ENCODE results near the gene SH3BGR. TPM values are rescaled to one million over a fixed set of nuclear protein-coding genes. Genes with fewer than 3 reads are reported as not detected.

The SH3BGR gene
- total and polyA plus RNA-seq, 2 donors (not counting 3 experiments of a cell fraction or from before 2014, with no cell fraction given) = 1.1 TPM; not detected in 1

GRCh38 chr21:39466584-39466983 is 14.8 kb downstream of the SH3BGR start:
- Histone ChIP-seq H3K4me2 (ENCODE audit: insufficient read depth, low read length) (no peak overlapping the region), H4K20me1 (replicated peaks; ENCODE audit: control insufficient read depth, extremely low read depth, insufficient read depth, low read length) (no peaks in the 10 kb centered on the region), H3K9me1 (replicated peaks; ENCODE audit: control insufficient read depth, extremely low read depth, insufficient read depth, low read length) (no peaks in the 10 kb centered on the region), H3K36me3 (ENCODE audit: control insufficient read depth in 2 of 2, extremely low read depth in 1 of 2, insufficient read depth in 2 of 2, low read length in 2 of 2) (no peaks in the 10 kb centered on the region), H3K4me3 (replicated peaks in 1 of 3; ENCODE audit: insufficient read depth in 1 of 3, low read depth in 1 of 3, low read length in 3 of 3) (no peak overlapping the region), H3K4me1 (ENCODE audit: control insufficient read depth, extremely low read depth, insufficient read depth, low read length) (no peaks in the 10 kb centered on the region), H3K27ac (ENCODE audit: insufficient read depth, low read depth, low read length) (no peak overlapping the region), H3K9me3 (replicated peaks; ENCODE audit: control insufficient read depth, insufficient read depth, low read length) (no peaks in the 10 kb centered on the region), H3K9ac (replicated peaks; ENCODE audit: extremely low read depth, insufficient read depth, low read length) (no peak overlapping the region), H3K79me2 (ENCODE audit: control insufficient read depth, insufficient read depth, low read length) (no peaks in the 10 kb centered on the region), H3K27me3 (ENCODE audit: control insufficient read depth in 2 of 2, insufficient read depth in 2 of 2, low read length in 2 of 2) (no peaks in the 10 kb centered on the region), H2AFZ (ENCODE audit: low read depth, low read length) (no peak overlapping the region)
- POLR2A ChIA-PET = no interaction called here
- no peak for TF ChIP-seq FOS (IDR thresholded peaks at IDR 0.05; ENCODE audit: borderline replicate concordance, insufficient read depth, low read length)
- TF ChIP-seq CTCF (IDR thresholded peaks at IDR 0.05; ENCODE audit: extremely low read depth in 1 of 2, insufficient read depth in 1 of 2, low read depth in 1 of 2, low read length in 2 of 2) = no peak
- no peak for TF ChIP-seq POLR2AphosphoS5 (IDR thresholded peaks at IDR 0.05; ENCODE audit: insufficient read depth, low read depth, low read length)
- TF ChIP-seq EZH2 (IDR thresholded peaks at IDR 0.05; ENCODE audit: borderline replicate concordance, low read depth, low read length, severe bottlenecking) = no peak
- no peak for TF ChIP-seq POLR2A (IDR thresholded peaks at IDR 0.05; ENCODE audit: low read depth, low read length)
- no peak for DNase-seq (ENCODE audit: low read depth, low spot score)
- intact Hi-C loops (cut with micrococcal nuclease) (no loop called here), dilution Hi-C loops (cut with MboI; ENCODE audit: extremely low pct_ligation_motif_present, low sequenced_read_pairs) (no loop called here)
- CTCF ChIA-PET = no interaction called here
- FAIRE-seq = no peak
- BruUV-seq (replicated peaks) = no TSS peak

- FAIRE-seq (no peak), DNase-seq (ENCODE audit: low read depth, low spot score) (no peak)
- Histone ChIP-seq H3K79me2 (ENCODE audit: control insufficient read depth, insufficient read depth, low read length) (no peaks in the 10 kb centered on the region), H3K9me1 (replicated peaks; ENCODE audit: control insufficient read depth, extremely low read depth, insufficient read depth, low read length) (no peaks in the 10 kb centered on the region), H4K20me1 (replicated peaks; ENCODE audit: control insufficient read depth, extremely low read depth, insufficient read depth, low read length) (no peaks in the 10 kb centered on the region), H3K27me3 (ENCODE audit: control insufficient read depth in 2 of 2, insufficient read depth in 2 of 2, low read length in 2 of 2) (no peaks in the 10 kb centered on the region), H3K36me3 (ENCODE audit: control insufficient read depth in 2 of 2, extremely low read depth in 1 of 2, insufficient read depth in 2 of 2, low read length in 2 of 2) (no peaks in the 10 kb centered on the region), H3K4me1 (ENCODE audit: control insufficient read depth, extremely low read depth, insufficient read depth, low read length) (no peaks in the 10 kb centered on the region), H3K27ac (ENCODE audit: insufficient read depth, low read depth, low read length) (no peak overlapping the region), H3K9me3 (replicated peaks; ENCODE audit: control insufficient read depth, insufficient read depth, low read length) (no peaks in the 10 kb centered on the region), H2AFZ (ENCODE audit: low read depth, low read length) (no peak overlapping the region), H3K4me2 (ENCODE audit: insufficient read depth, low read length) (no peak overlapping the region), H3K9ac (replicated peaks; ENCODE audit: extremely low read depth, insufficient read depth, low read length) (no peak overlapping the region), H3K4me3 (replicated peaks in 1 of 3; ENCODE audit: insufficient read depth in 1 of 3, low read depth in 1 of 3, low read length in 3 of 3) (no peak overlapping the region)
- CTCF ChIA-PET = no interaction called here
- dilution Hi-C loops (cut with MboI; ENCODE audit: extremely low pct_ligation_motif_present, low sequenced_read_pairs) (no loop called here), intact Hi-C loops (cut with micrococcal nuclease) (no loop called here)
- POLR2A ChIA-PET = no interaction called here
- no peak for TF ChIP-seq POLR2AphosphoS5 (IDR thresholded peaks at IDR 0.05; ENCODE audit: insufficient read depth, low read depth, low read length)
- no peak for TF ChIP-seq FOS (IDR thresholded peaks at IDR 0.05; ENCODE audit: borderline replicate concordance, insufficient read depth, low read length)
- no peak for TF ChIP-seq CTCF (IDR thresholded peaks at IDR 0.05; ENCODE audit: extremely low read depth in 1 of 2, insufficient read depth in 1 of 2, low read depth in 1 of 2, low read length in 2 of 2)
- TF ChIP-seq MAX (IDR thresholded peaks at IDR 0.05; ENCODE audit: insufficient read depth, insufficient read length) = no peak
- no peak for TF ChIP-seq JUN (IDR thresholded peaks at IDR 0.05; ENCODE audit: borderline replicate concordance, insufficient read depth, insufficient read length, low read depth)
- TF ChIP-seq EZH2 (IDR thresholded peaks at IDR 0.05; ENCODE audit: borderline replicate concordance, low read depth, low read length, severe bottlenecking) = no peak
- TF ChIP-seq GATA2 (IDR thresholded peaks at IDR 0.05; ENCODE audit: insufficient read depth, insufficient read length, low read depth, low read length) = no peak
- no peak for TF ChIP-seq MYC (IDR thresholded peaks at IDR 0.05; ENCODE audit: low read depth, low read length)
- TF ChIP-seq POLR2A (IDR thresholded peaks at IDR 0.05; ENCODE audit: low read depth, low read length) = no peak
- BruUV-seq (replicated peaks) = no TSS peak
Observed at GRCh38 chr21:39467746-39468145, 16.0 kb downstream of the SH3BGR start.

Measured in endothelial cell of umbilical vein (primary cell).